Endometrial microvascular endothelial cells (primary cell): Measurements from ENCODE around the gene ARL13B. TPM values are rescaled to one million over a fixed set of nuclear protein-coding genes. Genes with fewer than 3 reads are reported as not detected.
"Not testable (repeated sequence)": the region's sequence is repeated elsewhere in the genome, so short reads cannot be mapped to it uniquely, and the experiment has no call there.

Experiments used
- in situ Hi-C: cut with HindIII; loops from 2 replicates; pipeline ENCODE4 v1.10.0; 2017; ENCODE audit warnings: low sequenced_read_pairs, low pct_unique_long_range_greater_than_20kb; ENCODE audit errors: inconsistent ontology term
- total RNA-seq: library from RNA; depleted of rRNA; stranded (reverse); fragments of >200 nt; gene quantifications from one replicate; pipeline ENCODE4 v1.2.3, GENCODE V29; 2015; ENCODE audit errors: inconsistent ontology term

Gene ARL13B
- 5.3 TPM for total RNA-seq

DNA sequence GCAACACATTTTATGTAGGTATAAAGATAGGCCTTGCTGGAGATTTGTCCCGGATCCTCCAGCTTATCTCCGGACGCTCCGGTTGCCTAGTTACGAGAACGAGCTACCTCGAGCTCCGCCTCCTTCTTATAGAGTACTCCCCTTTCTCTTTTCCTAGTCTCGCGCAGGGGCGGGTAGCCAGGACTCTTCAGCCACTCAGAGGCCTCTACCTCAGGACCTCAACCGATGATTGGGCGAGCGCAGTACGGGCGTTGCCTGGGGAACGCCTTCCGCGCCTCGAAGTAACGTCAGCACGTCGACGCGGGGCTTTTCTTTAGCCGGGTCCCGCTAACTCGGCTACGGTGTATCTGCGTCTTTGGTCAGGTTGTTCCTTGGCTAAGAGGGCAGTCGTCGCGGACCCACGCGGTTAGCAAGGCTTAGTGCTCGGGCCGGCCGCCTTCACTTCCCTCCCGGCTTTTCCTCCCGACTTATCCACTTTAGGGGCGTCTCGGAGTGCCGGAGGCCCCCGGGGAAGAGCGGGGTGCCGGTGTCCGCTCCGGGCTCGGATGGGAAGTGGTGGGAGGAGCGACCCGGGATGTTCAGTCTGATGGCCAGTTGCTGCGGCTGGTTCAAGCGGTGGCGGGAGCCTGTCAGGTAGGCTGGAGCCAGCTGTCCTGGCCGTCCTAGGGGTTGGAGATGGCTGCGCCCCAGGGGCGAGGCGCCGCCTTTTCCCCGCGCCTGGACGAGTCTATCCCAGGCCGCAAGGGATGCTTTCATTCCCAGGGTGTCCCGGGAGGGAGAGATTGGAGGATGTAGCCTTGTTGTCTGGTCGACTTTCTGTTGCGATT is at the start of gene ARL13B:
Gene ARL13B (plus strand): TSS at position 306 of the 827 bp plus-strand sequence. CDS start 269 bp downstream, at position 575.
- in situ Hi-C loops, result no loop called here

DNA sequence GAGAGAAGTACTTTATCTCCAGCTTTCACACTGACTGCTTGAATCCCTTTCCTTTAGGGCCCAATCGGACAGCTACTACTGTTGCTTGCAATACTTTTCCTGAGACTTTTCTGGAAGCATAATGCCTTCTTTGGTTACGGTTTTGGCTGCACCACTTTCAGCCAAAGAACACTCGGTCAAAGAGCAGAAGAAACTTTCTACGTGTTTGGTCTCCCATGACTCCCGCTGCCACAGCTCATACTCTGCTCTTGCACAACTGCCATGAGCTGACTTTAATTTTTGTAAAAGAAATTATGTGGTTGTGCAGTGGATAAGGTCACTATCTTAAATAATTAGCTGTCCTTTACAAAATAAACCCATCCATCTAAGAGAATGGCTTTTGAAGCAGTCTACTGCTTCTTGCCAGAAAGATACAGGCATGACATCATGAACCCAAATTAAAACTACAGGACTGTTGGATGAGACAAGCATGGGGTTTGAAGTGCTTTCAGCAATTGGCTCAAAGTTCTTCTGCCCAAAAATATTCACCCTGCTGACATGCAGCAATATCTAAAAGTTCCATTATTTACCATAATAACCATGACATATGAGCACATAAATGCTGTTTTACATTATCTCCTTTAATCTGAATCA is 48.2 kb upstream of the ARL13B start:
- in situ Hi-C loops, result no loop called here

GRCh38 chr3:93934366-93935046 is 45.4 kb upstream of the ARL13B start:
- in situ Hi-C loops, result no loop called here

- in situ Hi-C loops, result no loop called here
Measured at GRCh38 chr3:93936549-93936948, 43.4 kb upstream of the ARL13B start.

- in situ Hi-C loops, result not testable (repeated sequence)
Measured at GRCh38 chr3:93937485-93937884, 42.5 kb upstream of the ARL13B start.

DNA sequence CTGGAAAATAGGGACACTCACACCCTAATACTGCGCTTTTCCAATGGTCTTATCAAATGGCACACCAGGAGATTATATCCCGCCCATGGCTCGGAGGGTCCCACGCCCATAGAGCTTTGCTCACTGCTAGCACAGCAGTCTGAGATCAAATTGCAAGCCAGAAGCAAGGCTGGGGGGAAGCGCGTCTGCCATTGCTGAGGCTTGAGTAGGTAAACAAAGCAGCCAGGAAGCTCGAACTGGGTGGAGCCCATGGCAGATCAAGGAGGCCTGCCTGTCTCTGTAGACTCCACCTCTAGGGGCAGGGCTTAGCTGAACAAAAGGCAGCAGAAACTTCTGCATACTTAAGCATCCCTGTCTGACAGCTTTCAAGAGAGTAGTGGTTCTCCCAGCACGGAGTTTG is 30.0 kb upstream of the ARL13B start:
- in situ Hi-C loops, result not testable (repeated sequence)

GRCh38 chr3:93961026-93961425 is 18.9 kb upstream of the ARL13B start:
- in situ Hi-C loops, result no loop called here

- in situ Hi-C loops, result no loop called here
Measured at GRCh38 chr3:93961489-93961888, 18.5 kb upstream of the ARL13B start.

DNA sequence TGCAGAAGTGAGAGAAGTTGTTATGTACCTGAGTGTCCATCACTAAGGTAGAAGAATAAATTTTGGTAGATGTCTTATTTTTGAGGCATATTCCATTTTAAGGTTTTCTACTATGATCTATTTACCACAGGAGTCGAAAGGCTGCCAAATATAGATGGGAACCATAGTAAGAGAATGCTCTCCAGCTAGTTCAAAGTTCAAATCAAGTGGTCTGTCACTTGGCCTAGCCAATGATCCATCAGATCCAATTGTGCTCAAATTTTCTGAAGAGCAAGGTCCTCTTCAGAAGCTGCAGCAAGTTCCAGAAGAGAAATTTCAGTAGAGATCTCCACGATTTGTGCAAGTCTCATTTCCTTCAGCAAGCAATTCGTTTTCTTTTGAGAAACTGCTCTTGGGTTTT is 17.2 kb upstream of the ARL13B start:
- in situ Hi-C loops, result no loop called here

GRCh38 chr3:93965106-93965505 is 14.8 kb upstream of the ARL13B start:
- in situ Hi-C loops, result not testable (repeated sequence)

- in situ Hi-C loops, result no loop called here
Measured at GRCh38 chr3:93969443-93969842, 10.5 kb upstream of the ARL13B start.

GRCh38 chr3:93969997-93970396 is 10.0 kb upstream of the ARL13B start:
- in situ Hi-C loops, result no loop called here

- in situ Hi-C loops, result no loop called here
Measured at GRCh38 chr3:93973131-93974126, 6.5 kb upstream of the ARL13B start, which contains the start of gene PROS1. Gene PROS1, minus strand, starts transcription at chr3:93973896. Its CDS starts 147 bp downstream, at chr3:93973749.

DNA sequence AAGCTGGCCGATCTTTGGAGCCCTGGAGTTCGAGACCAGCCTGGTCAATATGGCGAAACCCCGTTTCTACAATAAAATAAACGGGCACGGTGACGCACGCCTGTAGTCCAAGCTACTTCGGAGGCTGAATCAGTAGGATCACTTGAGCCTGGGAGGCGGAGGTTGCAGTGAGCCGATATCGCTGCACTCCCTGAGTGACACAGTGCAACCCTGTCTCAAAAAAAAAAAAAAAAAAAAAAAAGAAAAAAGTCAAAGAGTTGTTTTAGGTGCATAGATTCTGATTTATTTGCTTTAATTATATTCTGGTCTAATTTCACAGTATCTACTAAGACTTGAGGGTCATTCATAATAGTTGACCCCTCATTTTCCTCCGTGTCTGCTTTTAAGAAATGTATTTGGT is 1.7 kb downstream of the ARL13B start:
- in situ Hi-C loops, result no loop called here

- in situ Hi-C loops, result no loop called here
Measured at GRCh38 chr3:93983408-93983807, 3.5 kb downstream of the ARL13B start.

DNA sequence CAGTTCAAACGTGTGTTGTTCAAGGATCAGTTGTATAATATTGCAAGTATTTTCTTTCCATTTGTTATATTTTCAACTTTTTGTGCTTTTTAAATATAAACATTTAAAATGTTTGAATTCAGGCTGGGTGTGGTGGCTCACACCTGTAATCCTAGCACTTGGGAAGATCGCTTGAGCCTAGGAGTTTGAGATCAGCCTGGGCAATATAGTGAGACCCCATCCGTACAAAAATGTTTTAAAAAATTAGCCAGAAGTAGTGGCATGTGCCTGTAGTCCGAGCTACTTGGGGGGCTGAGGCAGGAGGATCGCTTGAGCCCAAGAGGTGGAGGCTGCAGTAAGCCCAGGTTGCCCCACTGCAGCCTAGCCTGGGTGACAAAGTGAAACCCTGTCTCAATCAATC is 4.7 kb downstream of the ARL13B start:
- in situ Hi-C loops, result no loop called here

DNA sequence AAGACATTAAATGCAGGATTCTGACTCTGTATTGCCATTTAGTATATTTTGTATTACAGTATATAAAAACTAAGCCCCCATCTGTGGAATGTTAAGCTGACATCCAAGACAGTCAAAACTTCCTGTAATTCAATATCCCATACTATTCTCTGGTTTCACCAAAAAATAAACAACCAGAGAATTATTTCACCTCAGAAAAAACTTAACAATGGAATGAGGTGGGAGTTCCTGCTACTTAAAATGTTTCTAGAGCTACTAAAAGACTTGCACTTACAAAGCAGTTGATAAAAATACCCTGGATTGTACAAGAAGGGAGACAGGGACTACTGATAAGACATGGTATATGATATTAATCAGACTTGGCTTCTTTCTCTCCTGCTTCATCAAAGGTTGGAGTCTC is 8.3 kb downstream of the ARL13B start:
- in situ Hi-C loops, result no loop called here

DNA sequence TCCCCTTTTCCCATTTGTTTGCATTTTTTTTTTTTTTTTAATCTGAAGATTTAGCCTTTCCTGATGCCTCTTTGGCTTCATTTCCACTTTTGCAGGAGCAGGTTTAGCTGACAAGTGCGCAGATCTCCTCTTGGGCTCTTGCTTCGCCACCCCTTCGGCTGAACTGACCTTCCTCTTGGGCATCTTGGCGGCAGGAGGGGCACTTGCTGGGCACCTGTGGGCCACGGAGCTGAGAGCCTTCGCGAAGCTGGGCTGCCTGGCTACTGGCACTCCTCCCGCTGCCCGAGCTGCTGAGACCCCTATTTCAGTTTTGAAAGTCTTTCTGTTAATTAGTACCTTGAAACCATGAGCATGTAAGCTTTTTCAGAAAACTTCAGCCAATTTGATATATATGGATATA is 8.8 kb downstream of the ARL13B start:
- in situ Hi-C loops, result no loop called here

DNA sequence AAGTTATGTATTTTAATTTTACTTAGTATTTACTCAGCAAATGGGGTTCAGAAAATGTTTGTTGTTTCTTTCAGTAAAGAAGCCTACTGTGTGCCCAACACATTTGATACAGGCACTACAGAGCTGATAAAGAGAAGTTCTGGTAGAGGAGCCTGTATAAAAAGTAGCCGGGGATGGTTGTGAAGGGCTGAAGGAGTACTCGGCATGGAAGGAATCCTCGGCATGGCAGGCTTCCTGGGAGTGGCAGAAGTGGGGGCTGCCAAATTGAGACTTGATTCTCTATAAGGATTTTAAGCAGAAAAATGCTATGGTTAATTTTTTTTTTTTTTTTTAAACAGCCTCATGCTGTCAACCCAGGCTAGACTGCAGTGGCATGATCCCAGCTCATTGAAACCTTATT is 9.3 kb downstream of the ARL13B start:
- in situ Hi-C loops, result no loop called here
